Measurements from ENCODE around the gene IFNK.

The IFNK gene

DNA sequence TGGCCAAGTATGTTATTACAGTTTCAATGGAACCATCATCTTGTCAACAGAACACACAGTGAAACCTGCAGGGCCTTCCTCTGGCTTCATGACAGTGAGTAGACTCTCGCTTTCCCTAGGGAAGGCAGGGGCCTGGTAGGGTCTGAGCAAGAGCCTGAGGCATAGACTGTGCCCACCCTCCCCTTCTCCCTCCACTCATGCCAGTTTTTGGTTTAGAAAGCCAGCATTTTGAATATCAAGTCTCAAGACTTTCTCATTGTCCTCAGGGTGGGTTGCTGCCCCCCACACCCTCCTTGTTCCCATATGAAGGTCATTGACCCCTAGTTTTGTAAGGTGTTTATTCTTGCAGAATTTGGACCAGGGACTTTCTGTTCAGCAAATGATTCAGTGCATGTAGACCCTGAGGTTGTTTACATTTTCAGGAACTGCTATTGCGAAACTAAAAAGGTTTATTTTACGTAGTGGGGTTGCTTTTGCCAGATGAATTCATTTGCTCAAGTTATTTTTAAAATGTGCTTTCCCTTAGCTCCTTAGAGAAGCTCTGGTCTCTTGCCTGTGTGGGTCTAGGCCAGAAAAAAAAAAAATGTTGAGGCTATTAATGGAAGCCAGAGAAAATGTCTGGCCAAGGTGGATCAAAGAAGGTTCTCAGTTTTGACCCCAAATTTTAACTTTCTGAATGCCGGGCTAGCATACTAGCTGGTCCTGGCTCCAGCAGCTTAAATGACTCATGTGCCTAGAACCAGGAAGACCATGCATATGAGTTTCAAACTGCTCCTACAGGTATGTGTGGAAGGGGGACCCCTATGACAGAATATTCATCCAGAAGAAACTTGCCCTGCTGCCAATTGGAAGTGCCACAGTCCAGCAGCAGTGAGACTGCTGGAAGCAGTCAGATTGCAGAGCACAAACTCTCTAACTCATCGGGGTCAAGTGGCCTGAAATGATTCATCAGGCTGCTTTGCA lies 15.7 kb downstream of the IFNK start:
- DNase-seq, result no peak

DNA sequence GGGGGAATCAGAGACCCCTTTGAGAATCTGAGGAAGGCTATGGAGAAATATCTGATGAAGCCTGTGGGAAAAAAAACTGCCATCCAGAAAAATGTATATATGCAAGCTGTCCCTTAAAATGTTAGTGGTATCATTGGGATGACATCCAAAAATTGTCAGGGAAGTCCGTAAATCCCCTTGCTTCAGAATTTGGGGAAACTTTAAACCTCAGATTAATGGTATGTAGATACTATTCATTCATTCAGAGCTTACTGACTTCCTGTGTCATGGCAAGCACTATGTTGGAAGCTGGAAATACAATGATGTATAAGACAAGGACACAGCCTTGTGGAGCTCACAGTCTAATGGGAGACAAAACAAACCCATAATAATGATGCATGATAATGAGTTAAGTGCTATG lies 16.4 kb downstream of the IFNK start:
- no peak for DNase-seq

DNA sequence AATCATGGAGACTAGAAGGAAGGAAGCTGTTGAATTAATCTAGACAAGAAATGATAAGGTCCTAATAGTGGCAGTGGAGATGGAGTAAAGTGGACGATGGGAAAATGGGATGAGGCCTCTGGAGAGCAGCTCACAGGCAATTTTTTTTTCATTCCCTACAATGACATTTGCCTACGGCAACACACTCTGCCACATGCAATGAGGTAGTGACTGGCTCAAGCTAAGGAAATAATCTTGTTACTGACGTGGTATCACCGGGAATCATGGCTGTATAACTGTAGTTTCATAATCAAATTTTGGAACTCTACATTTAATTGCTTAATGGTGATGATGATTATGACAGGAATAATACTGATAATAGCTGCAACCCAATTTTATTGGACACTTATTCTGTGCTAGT lies 17.6 kb downstream of the IFNK start:
- no peak for DNase-seq

DNA sequence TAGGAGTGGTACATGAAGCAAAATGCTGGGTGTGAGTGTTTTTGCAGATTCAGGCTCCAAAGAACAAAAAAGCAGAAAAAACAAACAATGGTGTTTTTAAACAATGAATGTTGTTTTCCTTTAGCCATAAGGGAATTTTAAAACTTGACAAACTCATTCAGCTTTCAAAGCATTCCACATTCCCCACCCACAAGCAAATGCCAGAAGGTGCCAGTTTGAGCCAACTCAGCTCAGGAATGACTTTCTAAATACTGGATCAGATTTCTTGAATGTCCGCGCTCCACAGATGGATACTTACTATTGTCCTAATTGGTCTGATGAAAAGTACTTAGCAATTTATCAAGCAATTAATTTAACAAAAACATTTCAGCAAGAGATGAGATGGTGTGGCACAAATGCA lies 18.4 kb downstream of the IFNK start:
- DNase-seq, result no peak

DNA sequence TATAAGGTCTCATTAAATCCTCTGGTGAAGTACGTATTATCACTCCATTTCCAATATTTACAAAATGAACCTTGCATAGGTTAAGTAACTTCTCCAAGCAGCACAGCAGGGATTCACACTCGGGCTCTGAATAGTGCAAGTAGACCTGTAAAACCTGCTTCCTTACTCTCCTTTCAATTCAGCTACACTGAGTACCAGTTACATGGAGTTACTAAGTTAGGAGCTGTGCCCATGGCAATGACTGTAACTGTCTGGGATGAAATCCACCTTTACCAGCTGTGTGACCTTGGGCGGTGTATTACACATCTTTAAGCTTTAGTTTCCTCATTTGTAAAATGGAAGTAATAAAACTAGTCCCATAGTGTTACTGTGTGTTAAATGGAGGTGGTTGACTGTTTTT lies 21.4 kb downstream of the IFNK start:
- no peak for DNase-seq

DNA sequence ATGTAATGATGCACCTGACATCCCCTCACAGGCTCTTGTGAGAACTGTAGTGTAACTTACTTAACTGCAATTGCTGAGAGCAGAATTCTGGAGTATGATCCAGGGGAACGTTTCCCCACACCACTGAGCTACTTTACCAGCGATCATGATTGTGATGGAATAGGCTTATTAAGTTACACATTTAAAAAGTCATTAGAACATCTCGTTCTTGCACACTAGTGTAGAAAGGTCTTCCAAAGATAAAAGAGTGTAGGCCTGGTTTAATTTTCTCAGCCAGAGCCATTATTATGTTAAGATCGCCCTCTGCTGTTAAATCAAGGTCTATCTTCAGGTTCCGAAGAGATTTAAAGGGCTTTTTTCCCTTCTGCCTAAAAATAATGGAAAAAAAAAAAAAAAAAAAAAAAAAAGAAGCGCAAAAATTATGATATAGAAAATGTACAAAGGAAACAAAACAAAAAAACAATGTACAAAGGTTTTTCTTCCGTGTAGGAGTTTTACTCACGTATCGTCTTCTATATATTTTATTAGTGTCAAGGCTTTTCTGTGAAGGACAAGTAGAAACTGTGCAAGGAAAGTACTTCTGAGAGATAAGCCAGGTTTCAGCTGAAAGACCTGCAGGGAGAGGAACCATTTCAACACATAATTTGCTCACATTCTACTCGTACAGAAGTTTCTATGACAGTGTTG lies 24.1 kb downstream of the IFNK start:
- DNase-seq, result no peak

DNA sequence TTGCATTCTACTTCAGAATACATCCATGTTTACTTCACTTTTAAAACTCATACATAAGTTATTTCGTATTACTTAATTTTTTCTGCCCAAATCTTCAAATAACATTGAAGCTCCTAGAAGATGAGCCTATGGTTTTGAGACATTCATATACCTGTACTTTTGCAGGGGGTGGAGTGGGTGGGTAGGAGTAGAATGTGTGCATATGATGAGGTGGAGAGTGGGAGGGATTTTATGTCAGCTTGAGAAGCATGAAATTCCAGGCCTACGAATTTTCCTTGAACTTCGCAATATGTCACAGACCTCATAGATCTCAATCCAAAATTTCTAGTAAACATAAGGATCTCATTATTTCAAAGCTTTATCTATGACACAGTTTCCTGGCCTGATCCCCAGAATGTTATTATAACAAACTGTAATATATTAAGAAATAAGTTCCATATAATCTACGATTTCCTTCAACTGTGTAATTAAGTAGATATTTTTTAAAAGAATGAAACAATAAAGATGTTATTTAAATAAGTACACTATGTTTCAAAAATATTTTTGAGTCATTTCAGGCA lies 25.2 kb downstream of the IFNK start:
- no peak for DNase-seq

DNA sequence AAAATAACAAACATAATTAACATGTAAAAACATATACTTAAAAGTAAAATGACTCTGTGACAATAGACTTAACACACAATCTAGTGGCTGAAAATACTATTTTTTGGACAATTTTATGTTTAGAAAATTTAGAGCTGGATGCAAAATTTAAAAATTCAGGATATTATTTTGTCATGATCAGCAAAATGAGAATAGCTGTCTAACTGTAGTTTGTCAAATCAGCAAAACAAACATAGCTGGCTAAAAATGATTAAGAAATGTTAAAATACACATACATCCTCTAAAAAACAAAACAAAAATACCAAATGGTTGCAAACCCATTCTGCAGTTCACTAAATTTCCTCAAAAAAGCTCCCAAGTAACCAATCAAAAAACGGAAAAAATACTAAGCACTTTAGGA lies 30.6 kb downstream of the IFNK start:
- DNase-seq, result no peak

DNA sequence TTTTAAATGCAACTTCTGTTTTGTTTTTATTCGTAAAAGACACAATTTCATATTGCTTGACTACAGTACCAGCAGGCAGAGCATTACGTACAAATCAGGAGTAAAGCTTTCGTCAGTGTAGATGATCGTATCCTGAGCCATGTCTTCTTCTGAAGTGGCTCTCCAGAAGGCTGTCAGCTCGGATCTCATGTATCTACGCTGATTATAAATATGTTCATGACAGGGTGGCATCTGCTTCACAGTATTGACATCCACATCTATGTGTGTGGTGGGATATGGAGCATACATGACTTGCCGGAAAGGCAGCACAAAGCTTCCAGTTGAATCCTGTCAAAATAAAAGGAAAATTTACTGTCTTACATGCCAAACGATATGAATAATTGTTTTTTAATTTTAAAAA lies 32.4 kb downstream of the IFNK start:
- no peak for DNase-seq

DNA sequence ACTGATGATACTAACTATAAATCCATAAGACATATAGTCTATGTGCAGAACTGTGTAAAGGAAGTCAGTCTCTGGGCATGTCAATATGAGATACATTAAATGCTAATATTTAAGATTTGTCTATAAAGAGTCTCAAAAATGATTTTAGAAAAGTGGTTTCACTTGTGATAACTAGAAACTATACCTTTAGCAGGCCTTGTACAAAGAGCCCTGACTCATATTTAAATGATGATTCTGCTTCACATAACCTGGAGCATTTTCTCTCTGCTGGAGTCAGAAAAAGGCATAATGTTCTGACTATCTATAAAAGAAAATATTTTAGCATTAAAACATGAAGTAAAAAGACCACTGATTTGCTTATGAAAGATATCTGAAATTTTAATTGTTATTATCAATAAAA lies 34.2 kb downstream of the IFNK start:
- DNase-seq, result no peak

DNA sequence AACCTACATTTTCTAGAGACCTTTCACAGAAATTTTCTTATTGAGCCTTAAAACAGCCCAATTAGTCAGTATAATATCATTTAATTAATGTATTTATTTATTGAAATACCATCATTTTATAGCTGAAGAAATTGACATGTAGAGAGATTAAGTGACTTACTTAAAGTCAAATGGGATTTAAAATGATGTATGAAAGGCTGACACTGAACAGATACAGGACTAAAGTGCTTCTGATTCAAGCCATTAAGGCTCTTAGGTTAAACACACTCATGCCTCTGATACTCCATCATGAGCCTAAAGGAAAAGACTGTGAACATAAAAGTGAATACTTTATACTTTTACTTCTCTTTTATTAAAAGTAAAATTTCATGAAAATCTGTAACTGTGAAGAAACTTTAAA lies 36.4 kb downstream of the IFNK start:
- DNase-seq, result no peak

DNA sequence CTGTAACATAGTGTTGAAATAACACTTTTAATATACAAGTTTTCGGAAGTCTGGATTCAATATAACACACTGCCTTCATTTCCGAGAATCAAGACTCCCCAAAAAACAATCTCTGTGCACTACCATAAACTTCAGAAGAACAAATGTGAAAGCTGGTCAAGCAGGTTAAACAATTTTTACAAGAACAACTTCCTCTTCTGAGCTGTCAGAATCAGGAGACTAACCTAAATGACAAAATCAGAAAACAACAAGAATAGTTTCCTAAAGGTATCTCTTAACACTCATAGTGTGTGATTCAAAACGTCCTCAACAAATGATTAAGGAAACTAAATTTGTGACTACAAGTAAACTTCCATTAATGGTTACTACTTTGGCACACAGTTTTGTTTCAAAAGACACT lies 37.6 kb downstream of the IFNK start:
- no peak for DNase-seq

DNA sequence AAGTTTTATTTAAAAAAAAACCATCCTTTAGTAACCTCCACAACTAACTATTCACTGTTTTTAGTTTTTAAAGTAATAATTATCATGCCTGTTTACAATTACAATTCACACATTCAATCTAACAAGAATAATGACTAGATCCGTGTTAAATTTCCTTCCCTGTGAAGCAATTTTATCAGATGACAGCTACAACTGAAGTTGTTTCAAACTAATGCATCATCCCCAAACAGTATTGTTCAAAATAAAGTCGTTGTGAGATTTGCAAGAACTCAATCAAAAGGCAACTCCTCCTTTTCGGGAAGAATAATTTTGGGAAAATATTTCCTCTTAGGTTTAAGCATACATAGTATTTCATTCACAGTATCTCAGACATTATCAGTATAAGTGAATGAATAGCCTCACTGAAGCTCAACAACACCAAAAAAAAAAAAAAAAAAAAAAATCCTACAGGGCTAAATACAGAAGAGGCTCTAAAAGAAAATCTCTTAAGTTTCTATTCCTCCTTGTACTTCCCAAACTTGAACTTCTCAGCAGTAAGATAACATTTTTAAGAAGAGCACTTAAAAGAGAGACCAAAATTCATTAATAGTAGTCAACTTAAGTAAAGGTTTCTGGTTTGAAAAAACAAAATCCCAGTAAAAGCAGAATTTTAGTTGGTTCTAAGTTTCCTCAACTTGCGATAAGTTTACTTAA lies 39.8 kb downstream of the IFNK start:
- no peak for DNase-seq

DNA sequence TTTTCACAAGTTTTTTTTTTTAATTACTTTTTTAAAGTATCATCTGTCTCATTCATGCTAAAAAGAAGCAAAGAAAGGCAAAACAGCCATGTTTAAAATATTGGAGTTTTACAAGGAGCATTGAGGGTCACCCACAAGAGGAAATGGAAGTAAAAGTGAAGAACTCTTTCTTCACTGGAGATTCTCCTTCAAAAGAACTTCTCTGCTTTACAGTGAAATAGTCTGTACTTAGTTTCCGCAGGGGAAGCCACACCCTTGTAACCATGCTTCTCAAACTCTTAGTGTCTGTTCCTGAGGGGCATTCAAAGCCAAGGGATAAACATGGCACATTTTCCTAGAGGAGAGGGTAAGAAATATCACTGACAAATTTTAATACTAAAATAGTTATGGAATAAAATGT lies 40.6 kb downstream of the IFNK start:
- no peak for DNase-seq

DNA sequence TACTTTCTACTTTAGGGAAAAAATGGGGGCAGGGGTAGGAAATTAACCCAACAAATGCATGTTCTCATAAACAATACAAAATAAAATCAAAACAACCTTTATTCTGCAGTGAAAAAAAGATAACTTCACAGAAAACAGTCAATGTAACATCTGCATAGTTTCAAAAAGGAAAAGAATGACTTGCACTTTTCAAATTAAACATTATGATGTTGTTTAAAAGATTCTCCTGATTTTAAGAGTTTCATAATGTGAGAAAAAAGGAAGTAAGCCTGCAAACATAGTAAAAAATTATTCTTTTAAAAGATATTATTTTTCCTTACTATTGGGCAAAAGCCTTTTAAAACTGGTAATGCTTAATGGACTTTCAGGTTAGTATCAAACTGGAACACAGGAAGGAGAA lies 41.6 kb downstream of the IFNK start:
- no peak for DNase-seq

DNA sequence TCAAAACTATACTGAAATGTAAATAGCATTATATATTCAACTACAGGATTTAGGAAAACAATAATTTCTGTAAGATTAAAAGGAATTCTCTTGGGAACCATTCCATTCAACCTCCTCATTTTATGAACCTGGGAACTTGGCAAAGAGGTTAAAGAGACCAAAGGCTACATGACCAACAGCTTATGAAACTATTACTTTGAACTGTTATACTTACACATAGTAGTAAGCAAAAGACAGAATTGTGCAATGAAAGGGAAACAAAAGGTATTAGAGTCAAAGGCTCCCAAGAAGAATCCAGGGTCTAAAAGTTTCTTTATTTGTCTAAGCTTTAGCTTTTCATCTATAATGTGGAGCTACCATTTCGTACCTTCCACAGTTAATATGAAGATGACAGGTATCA lies 42.0 kb downstream of the IFNK start:
- DNase-seq, result no peak

DNA sequence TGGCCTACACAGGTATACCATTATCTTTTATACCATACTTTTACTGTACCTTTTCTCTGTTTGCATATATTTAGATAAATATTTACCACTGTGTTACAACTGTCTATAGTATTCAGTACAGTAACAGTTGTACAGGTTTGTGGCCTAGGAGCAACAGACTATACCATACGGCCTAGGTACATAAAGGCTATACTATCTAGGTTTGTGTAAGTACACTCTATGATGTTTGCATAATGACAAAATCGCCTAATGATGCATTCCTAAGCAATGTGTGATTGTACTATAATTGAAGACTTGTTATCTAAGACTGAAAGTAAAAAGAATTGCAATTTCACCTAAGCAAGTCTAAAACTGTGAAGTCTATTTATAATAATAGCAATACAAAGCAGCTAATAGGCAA lies 45.3 kb downstream of the IFNK start:
- DNase-seq, result no peak

DNA sequence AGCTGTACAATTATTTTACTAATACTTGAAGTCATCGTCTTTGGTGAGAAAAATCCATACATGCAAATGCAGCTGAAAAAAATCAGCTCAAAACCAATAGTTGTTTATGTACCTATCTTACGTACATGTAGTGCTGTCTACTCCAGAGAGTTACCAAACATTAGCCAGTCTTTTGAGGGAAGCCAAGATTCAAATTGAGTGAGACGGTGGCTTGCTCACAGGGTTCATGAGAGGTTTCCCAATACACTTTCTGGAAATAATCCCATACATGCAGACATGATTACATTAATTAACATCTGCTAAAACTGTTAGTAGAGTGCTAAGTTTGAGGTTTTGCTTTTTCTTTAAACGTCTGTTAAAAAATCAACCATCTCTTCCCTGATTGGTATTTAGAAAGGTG lies 46.9 kb downstream of the IFNK start:
- no peak for DNase-seq

DNA sequence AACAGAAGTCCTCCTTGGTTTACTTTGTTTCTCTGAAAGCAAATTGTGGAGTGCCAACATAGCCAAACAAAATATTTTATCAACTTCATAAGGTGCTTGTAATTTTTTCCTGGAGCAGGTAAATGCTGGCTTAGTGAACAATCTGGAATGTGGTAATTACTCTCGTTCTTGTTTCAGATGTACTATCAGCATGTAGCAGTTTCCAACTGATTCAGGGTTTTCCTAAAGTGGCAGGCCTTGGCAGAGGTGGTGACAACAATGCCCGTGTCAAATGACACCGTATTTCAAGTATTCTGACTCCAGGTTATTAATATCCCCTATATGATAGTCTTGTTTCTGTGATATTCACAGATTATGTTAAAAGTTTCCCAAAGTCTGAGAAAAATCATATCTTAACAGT lies 48.0 kb downstream of the IFNK start:
- no peak for DNase-seq

DNA sequence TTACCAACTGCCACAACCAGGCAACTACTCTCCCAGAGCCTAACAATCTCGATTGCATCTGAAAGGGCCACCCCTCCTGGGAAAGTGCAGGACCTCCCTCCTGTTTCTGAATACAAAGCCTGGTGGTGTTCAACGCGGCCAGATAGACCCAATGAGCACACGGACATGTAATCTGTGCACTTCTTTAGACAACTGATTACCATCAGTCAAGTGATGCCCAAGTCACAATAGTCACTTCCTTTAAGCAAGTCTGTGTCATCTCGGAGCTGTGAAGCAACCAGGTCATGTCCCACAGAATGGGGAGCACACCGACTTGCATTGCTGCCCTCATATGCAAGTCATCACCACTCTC lies 48.5 kb downstream of the IFNK start:
- DNase-seq, result peak; percentile 62

DNA sequence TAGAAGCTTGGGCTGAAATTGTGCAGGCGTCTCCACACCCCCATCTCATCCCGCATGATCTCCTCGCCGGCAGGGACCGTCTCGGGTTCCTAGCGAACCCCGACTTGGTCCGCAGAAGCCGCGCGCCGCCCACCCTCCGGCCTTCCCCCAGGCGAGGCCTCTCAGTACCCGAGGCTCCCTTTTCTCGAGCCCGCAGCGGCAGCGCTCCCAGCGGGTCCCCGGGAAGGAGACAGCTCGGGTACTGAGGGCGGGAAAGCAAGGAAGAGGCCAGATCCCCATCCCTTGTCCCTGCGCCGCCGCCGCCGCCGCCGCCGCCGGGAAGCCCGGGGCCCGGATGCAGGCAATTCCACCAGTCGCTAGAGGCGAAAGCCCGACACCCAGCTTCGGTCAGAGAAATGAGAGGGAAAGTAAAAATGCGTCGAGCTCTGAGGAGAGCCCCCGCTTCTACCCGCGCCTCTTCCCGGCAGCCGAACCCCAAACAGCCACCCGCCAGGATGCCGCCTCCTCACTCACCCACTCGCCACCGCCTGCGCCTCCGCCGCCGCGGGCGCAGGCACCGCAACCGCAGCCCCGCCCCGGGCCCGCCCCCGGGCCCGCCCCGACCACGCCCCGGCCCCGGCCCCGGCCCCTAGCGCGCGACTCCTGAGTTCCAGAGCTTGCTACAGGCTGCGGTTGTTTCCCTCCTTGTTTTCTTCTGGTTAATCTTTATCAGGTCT lies 49.0 kb downstream of the IFNK start, which contains the start of gene C9orf72:
Gene C9orf72 (minus strand): TSS at position 564 of the 716 bp plus-strand sequence. CDS start 6,361 bp downstream, outside the sequence.
- no peak for DNase-seq

All from NCI-H748 treated with DMSO at 0.1 percent for 48 hours (cell line).